PC-3 (cell line): Measurements from ENCODE around the gene EIF2B4.

Experiments
- CTCF ChIP-seq: fragments of 300-600 bp; sonication (generic); conservative IDR thresholded peaks from 2 replicates; pipeline ENCODE4 v1.5.1; 2017; ENCODE audit warnings: antibody characterized with exemption, low read depth, mild to moderate bottlenecking, low read length
- EZH2phosphoT487 ChIP-seq: fragments of 300-600 bp; sonication (generic); IDR thresholded peaks from 2 replicates; pipeline ENCODE4 v1.6.1; 2018; ENCODE audit warnings: mild to moderate bottlenecking, antibody characterized with exemption, low read length, borderline replicate concordance

GRCh38 chr2:27322766-27323595 lies 47.2 kb downstream of the EIF2B4 start, which contains the start of gene MPV17:
- no peak for TF ChIP-seq EZH2phosphoT487
- no peak for TF ChIP-seq CTCF
